ENCODE results near the gene NTSR2.

NTSR2 gene

DNA sequence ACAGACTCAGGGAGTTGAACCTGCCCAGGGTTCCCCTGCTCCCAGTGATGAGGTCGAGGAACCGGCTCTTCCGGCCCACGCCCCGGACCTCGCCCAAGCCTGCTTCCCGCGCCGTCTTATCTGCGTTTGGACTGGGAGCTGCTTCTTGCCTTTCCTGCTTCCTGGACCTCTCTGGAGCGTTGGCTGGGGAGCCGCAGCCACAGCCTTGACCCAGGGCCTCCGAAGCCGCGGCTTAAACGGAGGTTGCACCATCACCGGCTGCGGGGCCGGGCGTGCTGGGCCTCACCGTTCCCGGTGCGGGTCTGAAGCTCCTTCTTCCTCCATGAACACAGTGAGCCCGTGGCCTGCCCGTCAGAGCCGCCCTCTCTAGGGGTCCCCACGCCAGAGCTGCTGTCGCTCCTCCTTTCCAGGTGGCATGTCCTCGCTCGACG, 13.3 kb downstream of the NTSR2 start:
- H3K18ac ChIP-seq (ENCODE audit: low read length): peak overlapping the region; percentile 25
- no CpG with 5 or more reads among the region's 31 CpGs for WGBS, 2 donors (ENCODE audit: extremely low coverage in 2 of 2, insufficient read length in 2 of 2, insufficient replicate concordance in 1 of 2)
- no peak overlapping the region for H3K9ac ChIP-seq (ENCODE audit: low read depth, low read length, poor library complexity)
- no peak overlapping the region for H2BK5ac ChIP-seq (ENCODE audit: low read length)
- H3K27ac ChIP-seq (replicated peaks; ENCODE audit: low read length): no peak overlapping the region
- H2BK120ac ChIP-seq (ENCODE audit: low read depth, low read length): no peak overlapping the region
- peaks cover 6% of the 10 kb centered on the region in 2 donors for H3K9me3 ChIP-seq (replicated peaks in 1 of 2; ENCODE audit: control insufficient read depth in 2 of 2, insufficient read depth in 1 of 2, low read depth in 1 of 2, low read length in 2 of 2)
- H3K79me1 ChIP-seq (ENCODE audit: low read depth, low read length): no peaks in the 10 kb centered on the region
- no peaks in the 10 kb centered on the region for H3K36me3 ChIP-seq (replicated peaks in 1 of 2; ENCODE audit: control insufficient read depth in 2 of 2, insufficient read depth in 2 of 2, low read length in 2 of 2)
- no peak overlapping the region for H3K4me2 ChIP-seq (ENCODE audit: insufficient read depth, low read length, poor library complexity, severe bottlenecking)
- H3K23ac ChIP-seq (ENCODE audit: low read depth, low read length, poor library complexity): peak overlapping the region; percentile 82
- no peak overlapping the region for H2BK12ac ChIP-seq (ENCODE audit: low read length)
- peak overlapping the region; percentile 55 for H2BK15ac ChIP-seq (ENCODE audit: low read length)
- no peak overlapping the region for H3K4me3 ChIP-seq (ENCODE audit: low read length in 2 of 2)
- H4K91ac ChIP-seq (ENCODE audit: low read depth, low read length, poor library complexity): no peak overlapping the region
- H2AFZ ChIP-seq (ENCODE audit: low read length): no peak overlapping the region
- H4K8ac ChIP-seq (ENCODE audit: low read depth, low read length): no peak overlapping the region
- no peak for DNase-seq (ENCODE audit: low spot score)
- no peaks in the 10 kb centered on the region for H3K4me1 ChIP-seq (ENCODE audit: control insufficient read depth in 2 of 2, insufficient read depth in 1 of 2, low read depth in 1 of 2, low read length in 2 of 2)
- no peak overlapping the region for H3K4ac ChIP-seq (ENCODE audit: low read length)
- H3K14ac ChIP-seq (ENCODE audit: low read length): no peak overlapping the region
- no peaks in the 10 kb centered on the region for H3K27me3 ChIP-seq (ENCODE audit: control insufficient read depth in 3 of 3, insufficient read depth in 3 of 3, low read depth in 1 of 3, low read length in 3 of 3)
- peak overlapping the region; percentile 29 for H2AK5ac ChIP-seq (ENCODE audit: low read depth, low read length)

DNA sequence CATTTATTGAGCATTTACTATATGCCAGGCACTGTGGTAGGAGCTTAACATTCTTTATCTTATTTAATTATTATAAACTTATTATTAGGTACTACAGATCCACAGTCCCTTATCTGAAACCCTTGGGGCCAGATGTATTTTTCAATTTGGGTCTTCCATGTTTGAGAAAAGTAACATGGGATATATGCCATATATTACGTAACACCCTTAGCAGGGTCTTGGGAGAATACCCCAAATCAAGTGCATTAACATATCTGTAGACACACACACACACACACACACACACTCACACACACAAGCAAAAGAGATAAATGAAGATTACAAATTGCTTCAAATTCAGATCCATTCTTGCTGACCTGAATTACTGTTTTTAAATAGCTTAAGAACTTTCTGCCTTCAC, 13.7 kb downstream of the NTSR2 start:
- no peaks in the 10 kb centered on the region for H3K4me1 ChIP-seq (ENCODE audit: control insufficient read depth in 2 of 2, insufficient read depth in 1 of 2, low read depth in 1 of 2, low read length in 2 of 2)
- H3K14ac ChIP-seq (ENCODE audit: low read length): no peak overlapping the region
- no peak overlapping the region for H3K4me2 ChIP-seq (ENCODE audit: insufficient read depth, low read length, poor library complexity, severe bottlenecking)
- H3K79me1 ChIP-seq (ENCODE audit: low read depth, low read length): no peaks in the 10 kb centered on the region
- no peak overlapping the region for H3K23ac ChIP-seq (ENCODE audit: low read depth, low read length, poor library complexity)
- no peak overlapping the region for H3K27ac ChIP-seq (replicated peaks; ENCODE audit: low read length)
- no peak overlapping the region for H3K9ac ChIP-seq (ENCODE audit: low read depth, low read length, poor library complexity)
- no peak overlapping the region for H2BK15ac ChIP-seq (ENCODE audit: low read length)
- no peak for DNase-seq (ENCODE audit: low spot score)
- no peak overlapping the region for H3K4ac ChIP-seq (ENCODE audit: low read length)
- no peaks in the 10 kb centered on the region for H3K36me3 ChIP-seq (replicated peaks in 1 of 2; ENCODE audit: control insufficient read depth in 2 of 2, insufficient read depth in 2 of 2, low read length in 2 of 2)
- H2BK12ac ChIP-seq (ENCODE audit: low read length): no peak overlapping the region
- no peak overlapping the region for H3K18ac ChIP-seq (ENCODE audit: low read length)
- peaks cover 6% of the 10 kb centered on the region in 2 donors for H3K9me3 ChIP-seq (replicated peaks in 1 of 2; ENCODE audit: control insufficient read depth in 2 of 2, insufficient read depth in 1 of 2, low read depth in 1 of 2, low read length in 2 of 2)
- H4K8ac ChIP-seq (ENCODE audit: low read depth, low read length): no peak overlapping the region
- no peak overlapping the region for H4K91ac ChIP-seq (ENCODE audit: low read depth, low read length, poor library complexity)
- no CpG with 5 or more reads among the region's 1 CpG for WGBS, 2 donors (ENCODE audit: extremely low coverage in 2 of 2, insufficient read length in 2 of 2, insufficient replicate concordance in 1 of 2)
- H2BK5ac ChIP-seq (ENCODE audit: low read length): no peak overlapping the region
- H3K27me3 ChIP-seq (ENCODE audit: control insufficient read depth in 3 of 3, insufficient read depth in 3 of 3, low read depth in 1 of 3, low read length in 3 of 3): no peaks in the 10 kb centered on the region
- no peak overlapping the region for H3K4me3 ChIP-seq (ENCODE audit: low read length in 2 of 2)
- no peak overlapping the region for H2AFZ ChIP-seq (ENCODE audit: low read length)
- no peak overlapping the region for H2BK120ac ChIP-seq (ENCODE audit: low read depth, low read length)
- no peak overlapping the region for H2AK5ac ChIP-seq (ENCODE audit: low read depth, low read length)

DNA sequence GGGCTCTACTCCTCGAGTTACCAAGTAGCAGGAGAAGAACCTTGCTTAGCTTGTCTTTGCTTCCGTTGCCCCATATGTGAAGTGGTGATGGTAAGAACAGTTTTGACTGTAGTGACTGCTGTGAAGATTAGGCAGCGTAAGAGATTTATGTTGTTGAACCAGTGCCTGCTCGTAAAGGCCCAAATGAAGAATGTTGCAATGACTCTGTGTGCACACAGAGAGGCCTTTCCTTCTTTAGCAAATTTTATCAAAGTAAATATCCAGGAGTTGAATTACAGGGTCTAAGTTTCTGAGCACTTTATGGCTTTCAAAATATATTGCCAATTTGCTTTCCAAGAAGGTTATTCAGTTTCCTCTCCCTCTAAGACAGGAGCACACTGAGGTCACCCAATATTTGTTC, 14.5 kb downstream of the NTSR2 start:
- Histone ChIP-seq H2AFZ (ENCODE audit: low read length) (no peak overlapping the region), H3K9ac (ENCODE audit: low read depth, low read length, poor library complexity) (no peak overlapping the region), H3K79me1 (ENCODE audit: low read depth, low read length) (no peaks in the 10 kb centered on the region), H3K4ac (ENCODE audit: low read length) (no peak overlapping the region), H3K4me1 (ENCODE audit: control insufficient read depth in 2 of 2, insufficient read depth in 1 of 2, low read depth in 1 of 2, low read length in 2 of 2) (no peaks in the 10 kb centered on the region), H3K27me3 (ENCODE audit: control insufficient read depth in 3 of 3, insufficient read depth in 3 of 3, low read depth in 1 of 3, low read length in 3 of 3) (no peaks in the 10 kb centered on the region), H2BK15ac (ENCODE audit: low read length) (no peak overlapping the region), H2AK5ac (ENCODE audit: low read depth, low read length) (no peak overlapping the region), H3K4me2 (ENCODE audit: insufficient read depth, low read length, poor library complexity, severe bottlenecking) (no peak overlapping the region), H2BK120ac (ENCODE audit: low read depth, low read length) (no peak overlapping the region), H2BK12ac (ENCODE audit: low read length) (no peak overlapping the region), H4K8ac (ENCODE audit: low read depth, low read length) (no peak overlapping the region), H3K14ac (ENCODE audit: low read length) (no peak overlapping the region), H3K36me3 (replicated peaks in 1 of 2; ENCODE audit: control insufficient read depth in 2 of 2, insufficient read depth in 2 of 2, low read length in 2 of 2) (no peaks in the 10 kb centered on the region), H3K4me3 (ENCODE audit: low read length in 2 of 2) (no peak overlapping the region), H4K91ac (ENCODE audit: low read depth, low read length, poor library complexity) (no peak overlapping the region), H3K18ac (ENCODE audit: low read length) (no peak overlapping the region), H3K23ac (ENCODE audit: low read depth, low read length, poor library complexity) (no peak overlapping the region), H2BK5ac (ENCODE audit: low read length) (no peak overlapping the region), H3K9me3 (replicated peaks in 1 of 2; ENCODE audit: control insufficient read depth in 2 of 2, insufficient read depth in 1 of 2, low read depth in 1 of 2, low read length in 2 of 2) (peaks cover 0 to 6% of the 10 kb centered on the region in 2 donors), H3K27ac (replicated peaks; ENCODE audit: low read length) (no peak overlapping the region)
- DNase-seq (ENCODE audit: low spot score): no peak
- WGBS, 2 donors (ENCODE audit: extremely low coverage in 2 of 2, insufficient read length in 2 of 2, insufficient replicate concordance in 1 of 2): no CpG with 5 or more reads among the region's 4 CpGs

DNA sequence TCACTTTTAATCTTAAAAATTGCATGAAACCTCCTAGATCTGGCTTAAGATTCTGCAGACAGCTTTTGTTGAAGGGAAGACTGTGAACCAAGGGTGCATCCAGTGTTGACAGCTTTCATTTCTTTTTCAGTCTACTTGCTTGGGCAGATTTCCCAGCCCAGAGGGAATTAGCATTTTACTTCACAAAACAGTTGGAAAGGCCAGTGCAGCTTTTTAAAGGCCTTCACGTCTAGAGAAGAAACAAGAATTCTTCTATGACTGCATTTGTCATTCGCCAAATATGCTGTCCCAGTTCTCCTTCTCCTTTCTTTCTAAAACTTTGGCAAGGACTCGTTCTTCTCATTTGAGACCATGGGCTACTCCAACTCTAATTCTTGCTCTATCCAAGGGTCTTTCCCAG, 17.4 kb downstream of the NTSR2 start:
- Histone ChIP-seq H3K4me2 (ENCODE audit: insufficient read depth, low read length, poor library complexity, severe bottlenecking) (no peak overlapping the region), H2BK12ac (ENCODE audit: low read length) (no peak overlapping the region), H3K9me3 (replicated peaks in 1 of 2; ENCODE audit: control insufficient read depth in 2 of 2, insufficient read depth in 1 of 2, low read depth in 1 of 2, low read length in 2 of 2) (peaks cover 0 to 1% of the 10 kb centered on the region in 2 donors), H3K27ac (replicated peaks; ENCODE audit: low read length) (no peak overlapping the region), H3K23ac (ENCODE audit: low read depth, low read length, poor library complexity) (no peak overlapping the region), H3K4me3 (ENCODE audit: low read length in 2 of 2) (no peak overlapping the region), H3K9ac (ENCODE audit: low read depth, low read length, poor library complexity) (no peak overlapping the region), H3K36me3 (replicated peaks in 1 of 2; ENCODE audit: control insufficient read depth in 2 of 2, insufficient read depth in 2 of 2, low read length in 2 of 2) (peaks cover 0 to 9% of the 10 kb centered on the region in 2 donors), H2BK120ac (ENCODE audit: low read depth, low read length) (no peak overlapping the region), H2AK5ac (ENCODE audit: low read depth, low read length) (no peak overlapping the region), H3K14ac (ENCODE audit: low read length) (no peak overlapping the region), H2BK15ac (ENCODE audit: low read length) (no peak overlapping the region), H3K18ac (ENCODE audit: low read length) (no peak overlapping the region), H3K4ac (ENCODE audit: low read length) (no peak overlapping the region), H3K27me3 (ENCODE audit: control insufficient read depth in 3 of 3, insufficient read depth in 3 of 3, low read depth in 1 of 3, low read length in 3 of 3) (no peaks in the 10 kb centered on the region), H3K4me1 (ENCODE audit: control insufficient read depth in 2 of 2, insufficient read depth in 1 of 2, low read depth in 1 of 2, low read length in 2 of 2) (no peaks in the 10 kb centered on the region), H2BK5ac (ENCODE audit: low read length) (no peak overlapping the region), H4K91ac (ENCODE audit: low read depth, low read length, poor library complexity) (no peak overlapping the region), H4K8ac (ENCODE audit: low read depth, low read length) (no peak overlapping the region), H3K79me1 (ENCODE audit: low read depth, low read length) (no peaks in the 10 kb centered on the region), H2AFZ (ENCODE audit: low read length) (no peak overlapping the region)
- DNase-seq (ENCODE audit: low spot score): no peak
- WGBS, 2 donors (ENCODE audit: extremely low coverage in 2 of 2, insufficient read length in 2 of 2, insufficient replicate concordance in 1 of 2): no CpG with 5 or more reads among the region's 3 CpGs

Measured in neuronal stem cell (in vitro differentiated cells).